Stimulated activated memory B cell treated with anti-CD40 and anti-IgM and Interleukin-4, amounts not matched to agents 10 μg/mL and 1 μg/mL and 100 μg/mL, for 72 hours (primary cell): ENCODE results near the gene PGAM2.

ENCODE experiments used
- ATAC-seq: fragments of 150-1000 bp; cut with Tn5 transposase; 2 replicates; pipeline ENCODE4 v1.10.0; 2021
- H3K27ac Mint-ChIP-seq: one replicate; pipeline ENCODE4 v1.8.0; 2022; ENCODE audit warnings: mild to moderate bottlenecking, mixed read lengths
- H3K27me3 Mint-ChIP-seq: one replicate; pipeline ENCODE4 v1.8.0; 2022; ENCODE audit warnings: mixed read lengths
- H3K36me3 Mint-ChIP-seq: one replicate; pipeline ENCODE4 v1.8.0; 2022; ENCODE audit warnings: mixed read lengths
- H3K4me1 Mint-ChIP-seq: one replicate; pipeline ENCODE4 v1.8.0; 2022; ENCODE audit warnings: mixed read lengths
- H3K4me3 Mint-ChIP-seq: one replicate; pipeline ENCODE4 v1.8.0; 2022; ENCODE audit warnings: mild to moderate bottlenecking, moderate library complexity, mixed read lengths
- H3K9me3 Mint-ChIP-seq: one replicate; pipeline ENCODE4 v1.8.0; 2022; ENCODE audit warnings: mixed read lengths

Gene PGAM2

GRCh38 chr7:44097064-44097932 is 31.9 kb upstream of the PGAM2 start:
- H3K27me3 Mint-ChIP-seq = no peaks in the 10 kb centered on the region
- H3K4me3 Mint-ChIP-seq = peak overlapping the region; percentile 45
- H3K9me3 Mint-ChIP-seq = no peaks in the 10 kb centered on the region
- H3K36me3 Mint-ChIP-seq = no peaks in the 10 kb centered on the region
- peaks cover 61% of the 10 kb centered on the region for H3K4me1 Mint-ChIP-seq
- peak overlapping the region; percentile 89 for H3K27ac Mint-ChIP-seq
- peak; percentile 94 for ATAC-seq

DNA sequence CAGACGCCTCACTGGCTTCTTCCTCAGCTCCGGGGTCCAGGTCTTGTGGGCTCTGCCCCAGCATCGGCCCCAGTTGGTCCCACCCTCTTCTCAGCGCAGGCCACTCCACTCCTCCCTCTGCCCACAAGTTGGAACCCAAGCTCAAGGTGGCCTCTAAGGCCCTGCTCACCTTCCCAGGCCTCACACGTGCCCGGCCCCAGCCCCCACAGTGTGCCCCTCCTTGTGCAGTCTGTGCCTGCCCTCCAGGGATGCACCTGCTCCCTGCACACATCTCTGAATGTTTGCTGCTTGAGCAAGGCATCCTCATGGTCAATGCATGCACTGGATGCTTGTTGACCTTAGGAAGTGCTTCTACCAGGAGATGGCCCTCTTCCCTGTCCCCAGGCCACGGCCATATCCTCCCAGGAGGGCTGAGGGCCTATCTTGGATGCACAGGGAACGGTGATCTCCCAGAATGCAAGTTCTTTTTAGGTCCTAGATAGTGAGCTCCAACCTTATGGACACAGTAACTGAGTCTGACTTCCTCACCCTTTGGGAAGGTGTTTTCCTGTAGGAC is 31.0 kb upstream of the PGAM2 start:
- no peak for ATAC-seq
- peak overlapping the region; percentile 89 for H3K27ac Mint-ChIP-seq
- H3K9me3 Mint-ChIP-seq = no peaks in the 10 kb centered on the region
- peak overlapping the region; percentile 4 for H3K4me3 Mint-ChIP-seq
- H3K4me1 Mint-ChIP-seq = peaks cover 55% of the 10 kb centered on the region
- no peaks in the 10 kb centered on the region for H3K36me3 Mint-ChIP-seq
- H3K27me3 Mint-ChIP-seq = no peaks in the 10 kb centered on the region

DNA sequence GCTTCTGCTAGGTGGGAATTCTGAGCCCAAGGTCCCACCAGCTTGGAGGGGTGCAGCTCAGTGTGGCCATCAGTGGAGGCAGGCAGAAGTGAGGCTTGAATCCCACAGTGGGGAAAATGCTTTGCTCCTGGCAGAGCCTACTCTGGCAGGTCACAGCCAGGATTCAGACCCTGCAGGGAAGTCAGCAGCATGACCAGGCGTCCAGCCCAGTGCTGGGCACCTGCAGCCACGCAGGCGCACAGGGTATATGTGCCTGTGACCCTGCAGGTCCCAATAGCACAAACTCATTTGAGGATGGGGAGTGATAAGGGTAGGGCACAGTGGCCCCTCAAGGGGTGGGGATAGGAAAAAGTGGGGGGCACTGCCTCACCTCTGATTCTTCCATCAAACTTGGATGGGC is 30.4 kb upstream of the PGAM2 start:
- H3K4me3 Mint-ChIP-seq = no peak overlapping the region
- peaks cover 49% of the 10 kb centered on the region for H3K4me1 Mint-ChIP-seq
- H3K36me3 Mint-ChIP-seq = no peaks in the 10 kb centered on the region
- no peaks in the 10 kb centered on the region for H3K9me3 Mint-ChIP-seq
- no peaks in the 10 kb centered on the region for H3K27me3 Mint-ChIP-seq
- ATAC-seq = no peak
- no peak overlapping the region for H3K27ac Mint-ChIP-seq

- H3K27ac Mint-ChIP-seq = peak overlapping the region; percentile 46
Observed at GRCh38 chr7:44094883-44095592, 29.7 kb upstream of the PGAM2 start.

DNA sequence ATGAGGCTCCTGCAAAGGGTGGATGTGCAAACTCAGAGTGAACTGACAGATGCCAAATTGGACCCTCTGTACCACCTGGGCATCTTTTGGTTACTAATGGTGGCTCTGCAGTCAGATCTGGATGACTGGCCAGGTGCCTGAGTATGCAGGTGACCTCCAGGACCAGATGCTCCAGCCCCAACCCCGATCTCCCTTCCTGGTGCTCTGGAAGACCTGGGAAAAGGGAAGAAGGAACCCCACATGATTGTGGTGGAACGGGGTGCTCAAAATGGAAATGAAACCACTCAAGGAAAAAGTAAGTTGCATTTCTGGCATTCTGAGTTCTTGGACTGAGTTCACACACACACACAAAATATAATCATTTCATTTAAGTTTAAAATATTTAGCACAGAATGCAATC is 29.0 kb upstream of the PGAM2 start:
- Mint-ChIP-seq H3K9me3 (no peaks in the 10 kb centered on the region), H3K27ac (peak overlapping the region; percentile 46), H3K4me3 (no peak overlapping the region), H3K4me1 (peaks cover 43% of the 10 kb centered on the region), H3K36me3 (no peaks in the 10 kb centered on the region), H3K27me3 (no peaks in the 10 kb centered on the region)
- no peak for ATAC-seq

More at GRCh38 chr7:44094883-44095592, 29.7 kb upstream of the PGAM2 start:
- no peak overlapping the region for H3K4me3 Mint-ChIP-seq
- H3K27me3 Mint-ChIP-seq = no peaks in the 10 kb centered on the region
- H3K9me3 Mint-ChIP-seq = no peaks in the 10 kb centered on the region
- peaks cover 43% of the 10 kb centered on the region for H3K4me1 Mint-ChIP-seq
- no peak for ATAC-seq
- H3K36me3 Mint-ChIP-seq = no peaks in the 10 kb centered on the region

- no peak for ATAC-seq
- H3K4me1 Mint-ChIP-seq = peaks cover 43% of the 10 kb centered on the region
- no peak overlapping the region for H3K27ac Mint-ChIP-seq
- H3K9me3 Mint-ChIP-seq = no peaks in the 10 kb centered on the region
- no peak overlapping the region for H3K4me3 Mint-ChIP-seq
- H3K27me3 Mint-ChIP-seq = no peaks in the 10 kb centered on the region
- H3K36me3 Mint-ChIP-seq = no peaks in the 10 kb centered on the region
Observed at GRCh38 chr7:44093102-44093641, 27.8 kb upstream of the PGAM2 start.

DNA sequence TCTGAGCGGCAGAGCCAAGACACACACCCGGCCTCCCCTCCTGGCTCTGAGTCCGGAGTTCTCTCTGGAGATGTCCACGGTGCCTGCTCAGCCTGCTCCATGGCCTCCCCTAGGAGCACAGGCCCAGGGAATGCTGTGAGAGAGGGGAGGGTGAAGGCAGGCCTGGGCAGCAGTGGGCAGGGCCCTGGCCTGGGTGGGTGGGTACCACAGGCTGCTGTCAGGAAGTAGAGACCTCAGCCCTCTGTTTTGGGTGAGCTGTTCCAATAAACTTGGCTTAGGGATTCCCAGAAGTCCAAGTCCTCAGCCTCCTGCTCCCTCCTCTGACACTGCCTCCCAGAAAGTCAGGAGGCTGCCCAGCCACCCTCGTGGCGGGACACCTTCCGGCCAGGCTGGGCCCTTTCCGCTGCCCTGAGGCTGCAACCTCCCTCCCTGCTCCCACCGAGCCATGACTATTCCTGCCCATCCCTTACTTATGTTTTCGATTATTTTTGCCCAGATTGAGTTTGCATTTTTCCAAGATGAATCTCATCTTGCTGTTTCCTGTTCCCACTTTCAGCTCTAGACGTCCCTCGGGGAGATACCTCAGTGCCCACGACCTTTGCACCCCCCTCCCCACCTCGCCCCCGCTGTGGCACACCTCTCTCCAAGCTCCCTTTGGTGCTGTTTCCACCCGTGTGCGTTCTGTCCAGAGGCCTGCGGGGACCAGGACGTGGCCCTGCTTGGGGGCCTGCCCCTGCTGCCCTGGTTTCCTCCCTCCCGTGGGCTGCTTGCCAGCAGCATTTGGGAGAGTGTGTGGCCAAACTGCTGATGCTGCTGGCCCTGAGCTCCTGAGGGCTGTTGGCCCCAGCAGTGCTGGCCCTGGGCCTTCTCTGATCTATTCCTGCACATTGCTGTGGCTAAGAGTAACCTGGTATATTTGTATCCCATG is 22.8 kb upstream of the PGAM2 start:
- Mint-ChIP-seq H3K36me3 (no peaks in the 10 kb centered on the region), H3K4me1 (peaks cover 7% of the 10 kb centered on the region), H3K4me3 (no peak overlapping the region), H3K27ac (no peak overlapping the region), H3K9me3 (no peaks in the 10 kb centered on the region), H3K27me3 (no peaks in the 10 kb centered on the region)
- ATAC-seq = no peak

- Mint-ChIP-seq H3K4me1 (peaks cover 13% of the 10 kb centered on the region), H3K9me3 (no peaks in the 10 kb centered on the region), H3K27ac (no peak overlapping the region), H3K27me3 (no peaks in the 10 kb centered on the region), H3K36me3 (no peaks in the 10 kb centered on the region), H3K4me3 (no peak overlapping the region)
- ATAC-seq = no peak
Observed at GRCh38 chr7:44086627-44087026, 21.3 kb upstream of the PGAM2 start.

DNA sequence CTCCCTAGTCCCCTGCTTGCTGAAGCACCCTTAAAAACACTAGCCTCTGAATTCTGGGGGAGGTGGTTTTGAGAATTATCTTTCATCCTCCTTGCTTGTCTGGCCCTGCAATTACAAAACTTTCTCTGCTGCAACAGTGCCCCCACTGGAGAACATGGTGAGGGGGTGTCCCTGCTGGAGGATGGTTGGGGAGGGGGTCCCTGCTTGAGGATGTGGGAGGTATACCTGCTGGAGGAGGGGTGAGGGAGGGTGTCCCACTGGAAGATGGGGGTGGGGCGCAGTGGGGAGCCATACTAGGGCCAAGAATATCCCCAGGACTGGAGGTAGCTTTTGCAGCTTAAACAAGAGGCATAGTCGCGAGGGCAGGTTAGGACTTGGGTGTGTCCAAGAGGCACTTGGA is 20.2 kb upstream of the PGAM2 start:
- H3K36me3 Mint-ChIP-seq = peaks cover 9% of the 10 kb centered on the region
- no peak overlapping the region for H3K27ac Mint-ChIP-seq
- ATAC-seq = no peak
- H3K9me3 Mint-ChIP-seq = no peaks in the 10 kb centered on the region
- H3K4me3 Mint-ChIP-seq = no peak overlapping the region
- peaks cover 24% of the 10 kb centered on the region for H3K4me1 Mint-ChIP-seq
- H3K27me3 Mint-ChIP-seq = no peaks in the 10 kb centered on the region

DNA sequence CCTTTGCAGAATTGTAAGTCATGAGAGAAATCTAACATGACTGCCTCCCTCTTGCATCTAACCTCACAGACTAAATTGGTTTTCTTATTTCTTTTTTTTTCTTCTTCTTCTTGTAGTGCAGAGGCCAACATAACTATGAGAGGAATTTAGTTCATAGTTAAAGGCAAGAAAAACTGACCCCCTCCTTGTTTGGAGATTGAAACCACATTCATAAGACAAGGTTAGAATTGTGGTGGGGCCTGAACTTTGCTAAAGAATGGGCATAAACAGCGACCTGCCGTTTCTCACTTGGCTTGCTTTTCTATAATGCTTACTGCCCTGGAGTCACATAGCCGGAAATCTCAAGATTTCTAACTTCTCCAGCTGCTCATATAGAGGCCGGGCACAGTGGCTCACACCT is 19.3 kb upstream of the PGAM2 start:
- no peak for ATAC-seq
- no peak overlapping the region for H3K27ac Mint-ChIP-seq

DNA sequence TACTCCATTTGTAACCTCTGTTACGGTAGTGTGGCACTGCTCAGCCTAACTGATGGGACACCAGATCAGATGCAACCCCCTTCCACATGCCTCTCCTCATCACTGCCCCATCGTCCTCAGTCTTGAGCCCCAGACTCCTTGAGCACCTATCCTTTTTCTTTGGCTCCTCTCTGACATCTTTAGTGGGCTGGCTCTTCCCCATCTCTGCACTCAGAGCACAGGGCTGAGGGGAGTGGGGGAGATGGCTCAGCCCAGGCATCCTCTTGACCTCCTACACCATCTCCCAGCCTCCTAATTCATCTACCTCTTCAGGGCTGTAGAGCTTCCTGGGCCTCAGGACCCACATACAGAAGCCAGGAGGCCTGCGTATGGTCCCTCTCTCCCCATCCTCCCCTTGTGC is 18.4 kb upstream of the PGAM2 start:
- Mint-ChIP-seq H3K9me3 (no peaks in the 10 kb centered on the region), H3K4me3 (peak overlapping the region; percentile 49), H3K36me3 (peaks cover 11% of the 10 kb centered on the region), H3K4me1 (peaks cover 38% of the 10 kb centered on the region), H3K27ac (no peak overlapping the region), H3K27me3 (no peaks in the 10 kb centered on the region)
- ATAC-seq = no peak

More for the DNA sequence above, 19.3 kb upstream of the PGAM2 start:
- H3K9me3 Mint-ChIP-seq = no peaks in the 10 kb centered on the region
- peaks cover 33% of the 10 kb centered on the region for H3K4me1 Mint-ChIP-seq
- H3K4me3 Mint-ChIP-seq = no peak overlapping the region
- peaks cover 9% of the 10 kb centered on the region for H3K36me3 Mint-ChIP-seq
- no peaks in the 10 kb centered on the region for H3K27me3 Mint-ChIP-seq

GRCh38 chr7:44082541-44083207 is 17.3 kb upstream of the PGAM2 start:
- H3K36me3 Mint-ChIP-seq = peaks cover 22% of the 10 kb centered on the region
- no peaks in the 10 kb centered on the region for H3K27me3 Mint-ChIP-seq
- H3K4me3 Mint-ChIP-seq = peak overlapping the region; percentile 86
- H3K4me1 Mint-ChIP-seq = peaks cover 50% of the 10 kb centered on the region
- no peaks in the 10 kb centered on the region for H3K9me3 Mint-ChIP-seq
- H3K27ac Mint-ChIP-seq = peak overlapping the region; percentile 98
- peak; percentile 97 for ATAC-seq

DNA sequence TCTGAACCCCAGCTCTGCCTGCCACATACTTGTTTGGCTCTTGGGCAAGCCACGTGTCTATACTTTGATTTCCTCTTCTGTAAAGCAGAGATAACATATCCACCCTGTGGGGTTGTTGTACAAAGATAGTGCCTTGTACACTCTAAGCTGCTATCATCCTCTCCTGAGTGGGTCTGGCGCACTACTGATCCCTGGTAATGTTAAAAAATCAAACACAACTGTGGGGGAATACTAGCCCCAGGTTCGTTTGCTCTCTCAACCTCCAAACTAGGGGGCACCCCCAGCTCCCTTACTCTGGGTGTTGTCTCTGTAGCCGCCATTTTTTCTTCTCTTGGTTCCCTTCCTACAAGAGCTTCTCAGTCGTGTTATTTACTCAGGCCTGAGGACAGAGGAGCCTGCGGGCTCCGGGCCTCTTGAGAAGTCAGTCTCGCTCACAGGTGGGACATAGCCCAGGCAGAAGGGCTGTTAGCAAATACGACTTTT is 15.9 kb upstream of the PGAM2 start:
- Mint-ChIP-seq H3K36me3 (peaks cover 34% of the 10 kb centered on the region), H3K27ac (peak overlapping the region; percentile 98), H3K9me3 (no peaks in the 10 kb centered on the region), H3K4me1 (peaks cover 53% of the 10 kb centered on the region), H3K4me3 (peak overlapping the region; percentile 86), H3K27me3 (no peaks in the 10 kb centered on the region)
- ATAC-seq = no peak

GRCh38 chr7:44080686-44081265 is 15.4 kb upstream of the PGAM2 start:
- no peak for ATAC-seq
- Mint-ChIP-seq H3K36me3 (peaks cover 37% of the 10 kb centered on the region), H3K4me1 (peaks cover 53% of the 10 kb centered on the region), H3K9me3 (no peaks in the 10 kb centered on the region), H3K4me3 (peak overlapping the region; percentile 86), H3K27me3 (no peaks in the 10 kb centered on the region), H3K27ac (peak overlapping the region; percentile 98)
